Kidney epithelial cell (primary cell): Measurements from ENCODE around the gene ZNF30. TPM values are rescaled to one million over a fixed set of nuclear protein-coding genes. Genes with fewer than 3 reads are reported as not detected.
"Not testable (repeated sequence)": the region's sequence is repeated elsewhere in the genome, so short reads cannot be mapped to it uniquely, and the experiment has no call there.

ENCODE experiments used
- DNase-seq: peaks from one replicate; pipeline ENCODE4 v3.0.0-alpha.2; 2010; ENCODE audit warnings: low read depth
- H3K27me3 ChIP-seq: 2 replicates; pipeline ENCODE4 v1.6.0; 2011; ENCODE audit warnings: low read length; ENCODE audit not compliant: control insufficient read depth, insufficient read depth
- H3K36me3 ChIP-seq: 2 replicates; pipeline ENCODE4 v1.5.1; 2011; ENCODE audit warnings: low read length; ENCODE audit not compliant: control insufficient read depth, insufficient read depth
- H3K4me3 ChIP-seq: 2 replicates; pipeline ENCODE4 v1.5.1; 2011; ENCODE audit warnings: low read depth, mild to moderate bottlenecking, control low read depth, low read length
- CTCF ChIP-seq: IDR thresholded peaks from 2 replicates; pipeline ENCODE4 v1.5.1; 2011; ENCODE audit warnings: mild to moderate bottlenecking, moderate library complexity, low read length, control low read depth, inconsistent platforms; ENCODE audit not compliant: insufficient read depth, poor library complexity, severe bottlenecking
- total RNA-seq: library from RNA; depleted of rRNA; stranded (reverse); fragments of >200 nt; gene quantifications from 2 replicates; pipeline ENCODE4 v1.2.3, GENCODE V29; 2015

Gene ZNF30
- total RNA-seq, 1 donor from 2014 or later = 1.6 TPM

- no peak for TF ChIP-seq CTCF
- peak overlapping the region; percentile 83 for H3K4me3 ChIP-seq
- H3K36me3 ChIP-seq = peaks cover 9% of the 10 kb centered on the region
- H3K27me3 ChIP-seq = no peaks in the 10 kb centered on the region
- DNase-seq = no peak
Measured at GRCh38 chr19:34962687-34963572, 36.2 kb downstream of the ZNF30 start.

- no peak for TF ChIP-seq CTCF
- Histone ChIP-seq H3K36me3 (peaks cover 3% of the 10 kb centered on the region), H3K27me3 (no peaks in the 10 kb centered on the region), H3K4me3 (peak within 1 kb of the TSS; percentile 83)
- DNase-seq = no peak
Measured at GRCh38 chr19:34963573-34964406, 37.1 kb downstream of the ZNF30 start, which contains the start of gene ZNF792. Gene ZNF792 (minus strand): TSS chr19:34964229. CDS start chr19:34963662, 567 bp downstream.

- no peak for DNase-seq
- H3K36me3 ChIP-seq = peaks cover 1% of the 10 kb centered on the region
- no peak overlapping the region for H3K4me3 ChIP-seq
- no peak for TF ChIP-seq CTCF
- no peaks in the 10 kb centered on the region for H3K27me3 ChIP-seq
Measured at GRCh38 chr19:34964598-34964997, 37.9 kb downstream of the ZNF30 start.

- not testable (repeated sequence) for H3K36me3 ChIP-seq, DNase-seq, H3K27me3 ChIP-seq, H3K4me3 ChIP-seq
Measured at GRCh38 chr19:34965505-34965904, 38.8 kb downstream of the ZNF30 start.

- no peaks in the 10 kb centered on the region for H3K27me3 ChIP-seq
- no peak overlapping the region for H3K4me3 ChIP-seq
- no peak for TF ChIP-seq CTCF
- DNase-seq = no peak
- H3K36me3 ChIP-seq = no peaks in the 10 kb centered on the region
Measured at GRCh38 chr19:34967551-34967950, 40.8 kb downstream of the ZNF30 start.

- H3K27me3 ChIP-seq = peaks cover 3% of the 10 kb centered on the region
- no peaks in the 10 kb centered on the region for H3K36me3 ChIP-seq
- no peak for TF ChIP-seq CTCF
- no peak for DNase-seq
- H3K4me3 ChIP-seq = no peak overlapping the region
Measured at GRCh38 chr19:34969721-34970120, 43.0 kb downstream of the ZNF30 start.

- not testable (repeated sequence) for DNase-seq
Measured at GRCh38 chr19:34970185-34970780, 43.6 kb downstream of the ZNF30 start.

More at GRCh38 chr19:34970185-34970780, 43.6 kb downstream of the ZNF30 start:
- not testable (repeated sequence) for H3K4me3 ChIP-seq, H3K36me3 ChIP-seq, H3K27me3 ChIP-seq
